Lower leg skin (tissue), 4 donors: ENCODE results near the gene CFAP43. TPM values are rescaled to one million over a fixed set of nuclear protein-coding genes. Genes with fewer than 3 reads are reported as not detected.
"Not testable (repeated sequence)": the region's sequence is repeated elsewhere in the genome, so short reads cannot be mapped to it uniquely, and the experiment has no call there.

Experiments used
- DNase-seq, 2 donors: peaks; one replicate each; pipeline ENCODE4 v3.0.0-alpha.2; 2019; ENCODE audit warnings: low spot score in 2 of 2
- H3K4me3 ChIP-seq: fragments of 200-600 bp; sonication (generic); 2 replicates; pipeline ENCODE4 v1.5.1; 2017; ENCODE audit warnings: mild to moderate bottlenecking, low read depth; ENCODE audit not compliant: poor library complexity, severe bottlenecking
- CTCF ChIP-seq, 3 donors: fragments of 450-650 bp; IDR thresholded peaks; one replicate each; pipeline ENCODE4 v1.5.1; 2016; ENCODE audit warnings: antibody characterized with exemption in 3 of 3, mild to moderate bottlenecking in 3 of 3, moderate library complexity in 2 of 3
- POLR2A ChIP-seq, 2 donors: fragments of 450-650 bp; IDR thresholded peaks; one replicate each; pipeline ENCODE4 v1.6.1; 2016 to 2017; ENCODE audit warnings: antibody characterized with exemption in 2 of 2, mild to moderate bottlenecking in 1 of 2, moderate library complexity in 1 of 2
- WGBS, 2 donors: methylation state at CpG; one replicate each; pipeline ENCODE4 v1.1.5; 2018; 5-methylcytosine and 5-hydroxymethylcytosine counted together
- intact Hi-C: fragments of 100-400 bp; cut with DNase I; formaldehyde crosslinking; loops from one replicate; pipeline ENCODE4 v1.15.0; 2023; ENCODE audit warnings: low total_unique reads
- total RNA-seq, 4 donors: library from RNA; depleted of rRNA; stranded (reverse); fragments of >200 nt; gene quantifications; one replicate each; pipeline ENCODE4 v1.1.0, GENCODE V29; 2016

CFAP43 gene
- total RNA-seq, 4 donors from 2014 or later, result 0.19 to 1.6 (median 0.50) TPM

DNA sequence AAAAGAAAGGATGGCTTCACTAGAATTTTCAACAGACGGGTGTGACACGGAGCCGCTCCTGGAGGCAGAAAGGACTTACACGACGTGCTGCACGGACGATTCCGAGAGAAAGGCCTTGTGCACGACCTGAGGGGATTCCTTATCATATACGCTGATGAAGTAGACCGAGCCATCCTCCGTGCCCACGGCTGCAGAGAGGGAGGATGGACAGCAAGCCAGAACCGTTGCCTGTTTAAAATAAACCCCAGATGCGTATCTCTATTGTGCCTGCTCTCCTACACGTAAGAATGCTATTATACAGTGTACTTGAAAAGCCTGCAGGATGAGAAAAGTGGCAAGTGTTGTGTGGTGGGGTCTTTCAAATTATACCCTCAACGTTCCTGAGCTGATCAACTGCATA, 38.4 kb downstream of the CFAP43 start:
- TF ChIP-seq CTCF (IDR thresholded peaks at IDR 0.05), result no peak
- no peak for TF ChIP-seq POLR2A (IDR thresholded peaks at IDR 0.05)
- no peak overlapping the region for H3K4me3 ChIP-seq
- WGBS, 2 donors, result 80 to 81% methylated on average over 17 of the region's 17 CpGs
- no peak for DNase-seq
- intact Hi-C loops, result no loop called here

- no peak for TF ChIP-seq POLR2A (IDR thresholded peaks at IDR 0.05)
- no peak for TF ChIP-seq CTCF (IDR thresholded peaks at IDR 0.05)
- no peak overlapping the region for H3K4me3 ChIP-seq
- intact Hi-C loops, result no loop called here
- 83 to 94% methylated on average over 5 of the region's 5 CpGs for WGBS, 2 donors
- DNase-seq, result no peak
Measured at GRCh38 chr10:104190695-104191094, 41.5 kb downstream of the CFAP43 start.

GRCh38 chr10:104183682-104184081, 48.5 kb downstream of the CFAP43 start:
- intact Hi-C loops, result no loop called here
- H3K4me3 ChIP-seq, result no peak overlapping the region
- DNase-seq, result no peak
- TF ChIP-seq CTCF (IDR thresholded peaks at IDR 0.05) (no peak), POLR2A (IDR thresholded peaks at IDR 0.05) (no peak)
- WGBS, 2 donors, result 89 to 95% methylated on average over 4 of the region's 4 CpGs

- intact Hi-C loops, DNase-seq, H3K4me3 ChIP-seq: not testable (repeated sequence)
- 88 to 97% methylated on average over 1 of the region's 1 CpG for WGBS, 2 donors
Measured at GRCh38 chr10:104174136-104174535, 58.0 kb downstream of the CFAP43 start.

DNA sequence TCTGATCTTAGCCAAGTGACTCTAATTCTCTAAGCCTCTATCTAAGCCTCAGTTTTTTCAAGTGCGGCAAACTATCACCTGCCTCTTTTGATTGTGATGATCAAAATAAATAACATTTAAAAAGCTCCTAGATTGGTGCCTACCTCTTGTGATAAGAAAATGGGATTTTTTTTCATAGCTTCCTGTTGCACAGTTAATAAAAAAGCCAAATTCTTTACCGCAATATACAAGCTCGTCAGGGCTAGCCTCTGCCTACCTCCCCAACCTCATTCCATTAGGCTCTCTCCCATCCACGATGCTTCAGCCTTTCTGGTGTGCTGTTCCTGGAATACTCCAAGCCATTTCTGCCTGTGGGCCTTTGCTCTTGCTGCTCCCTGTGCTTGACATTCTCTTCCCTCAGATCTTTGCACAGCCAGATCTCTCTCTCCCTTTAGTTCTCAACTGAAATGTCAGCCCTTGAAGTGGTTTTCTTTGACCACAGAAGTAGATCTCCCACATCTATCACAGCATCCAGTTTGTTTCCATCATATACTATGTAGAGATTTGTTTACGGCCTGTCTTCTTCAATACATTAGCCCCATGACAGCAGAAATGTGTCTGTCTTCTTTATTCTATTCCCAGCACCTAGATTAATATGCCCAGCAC, 61.4 kb downstream of the CFAP43 start:
- no peak for DNase-seq
- no peak overlapping the region for H3K4me3 ChIP-seq
- intact Hi-C loops, result no loop called here
- TF ChIP-seq POLR2A (IDR thresholded peaks at IDR 0.05) (no peak), CTCF (IDR thresholded peaks at IDR 0.05) (no peak)
- 86 to 88% methylated on average over 5 of the region's 5 CpGs for WGBS, 2 donors

DNA sequence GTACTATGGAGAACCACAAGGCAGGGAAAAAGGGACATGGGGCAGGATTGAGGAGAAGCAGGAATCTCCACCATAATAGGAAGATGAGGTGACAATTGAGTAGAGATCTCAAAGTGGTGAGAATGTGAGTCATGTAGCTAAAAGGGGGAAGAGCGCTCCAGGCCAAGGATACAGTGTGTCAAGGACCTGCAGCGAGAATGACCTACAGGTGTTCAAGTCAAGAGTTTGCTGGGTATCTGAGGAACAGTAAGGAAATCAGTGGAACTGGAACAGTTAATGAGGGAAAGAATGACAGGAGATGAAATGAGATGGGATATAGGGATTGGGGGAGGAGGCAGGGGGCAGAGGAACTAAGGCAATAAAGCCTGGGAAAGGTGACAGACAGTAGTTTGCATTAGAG, 76.6 kb downstream of the CFAP43 start:
- H3K4me3 ChIP-seq, result no peak overlapping the region
- 95 to 97% methylated on average over 2 of the region's 2 CpGs for WGBS, 2 donors
- DNase-seq, result no peak
- intact Hi-C loops, result no loop called here
- no peak for TF ChIP-seq POLR2A (IDR thresholded peaks at IDR 0.05)
- no peak for TF ChIP-seq CTCF (IDR thresholded peaks at IDR 0.05)
